HepG2 (cell line): Measurements from ENCODE around the gene CAMK2D. TPM values are rescaled to one million over a fixed set of nuclear protein-coding genes. Genes with fewer than 3 reads are reported as not detected.

Experiments
- AKNA ChIP-seq: sonication (generic); formaldehyde crosslinking; IDR thresholded peaks from 2 replicates; pipeline ENCODE4 v1.4.0; 2020; ENCODE audit warnings: missing genetic modification reagents, borderline replicate concordance
- HMG20A ChIP-seq: IDR thresholded peaks from 2 replicates; pipeline ENCODE4 v1.6.1; 2016; ENCODE audit warnings: borderline replicate concordance
- HMGXB4 ChIP-seq, 2 experiments: sonication (generic) in 1 of 2; formaldehyde crosslinking in 1 of 2; IDR thresholded peaks; 2 replicates each; pipeline versions ENCODE4 v1.4.0 to v1.6.1; 2018 to 2020; ENCODE audit warnings: missing genetic modification reagents in 2 of 2, borderline replicate concordance in 1 of 2, low read depth in 1 of 2, mild to moderate bottlenecking in 1 of 2, missing biosample characterization in 1 of 2
- PHB2 ChIP-seq: fragments of 450-650 bp; IDR thresholded peaks from 2 replicates; pipeline ENCODE4 v1.6.1; 2018; ENCODE audit not compliant: partially characterized antibody
- RFX5 ChIP-seq: IDR thresholded peaks from 2 replicates; pipeline ENCODE4 v1.6.1; 2011; ENCODE audit warnings: low read depth, low read length, improper control_type of control experiment
- ZNF20 ChIP-seq: sonication (generic); formaldehyde crosslinking; IDR thresholded peaks from 2 replicates; pipeline ENCODE4 v1.4.0; 2020; ENCODE audit warnings: mild to moderate bottlenecking, moderate library complexity, missing genetic modification reagents
- ZNF280B ChIP-seq: sonication (generic); formaldehyde crosslinking; IDR thresholded peaks from 2 replicates; pipeline ENCODE4 v1.5.0; 2020; ENCODE audit warnings: missing genetic modification reagents, mild to moderate bottlenecking, borderline replicate concordance
- ZNF383 ChIP-seq: sonication (generic); formaldehyde crosslinking; IDR thresholded peaks from 2 replicates; pipeline ENCODE4 v1.4.0; 2020; ENCODE audit warnings: missing genetic modification reagents, mild to moderate bottlenecking, borderline replicate concordance
- ZNF674 ChIP-seq: sonication (generic); formaldehyde crosslinking; IDR thresholded peaks from 2 replicates; pipeline ENCODE4 v1.5.0; 2020; ENCODE audit warnings: low read depth, mild to moderate bottlenecking, missing genetic modification reagents
- polyA plus RNA-seq, 8 experiments: library from polyadenylated mRNA; depleted of rRNA in 3 of 8; stranded (reverse) in 7 of 8; unstranded in 1 of 8; fragments of >200 nt; fragmentation: Illumina TruSeq in 4 of 8; extraction: Trizol in 4 of 8; gene quantifications; 2 replicates each; pipeline versions ENCODE4 v1.2.1 to v1.2.3, GENCODE V29; 2011 to 2016; ENCODE audit warnings: low read depth in 4 of 8, missing spikeins in 1 of 8, mixed read lengths in 1 of 8; ENCODE audit not compliant: insufficient read depth in 1 of 8
- total RNA-seq, 5 experiments: library from RNA; depleted of rRNA; stranded (reverse); fragments of >200 nt; fragmentation: Illumina TruSeq; extraction: Trizol; gene quantifications; 2 replicates each; pipeline ENCODE4 v1.2.3, GENCODE V29; 2016; ENCODE audit warnings: low read depth in 1 of 5
- TF ChIP-seq, protein P1 (sequence below): sonication (generic); formaldehyde crosslinking; IDR thresholded peaks from 2 replicates; pipeline ENCODE4 v1.4.0; 2020; ENCODE audit warnings: missing genetic modification reagents, borderline replicate concordance

The CAMK2D gene
- total and polyA plus RNA-seq, 2 of the 13 experiments (the other 11 are each of a cell fraction or from before 2014, with no cell fraction given), result 18.0 to 65.4 TPM

GRCh38 chr4:113749178-113749577 lies 12.4 kb downstream of the CAMK2D start (continued):
- TF ChIP-seq HMGXB4 (CRISPR knock-in tag; IDR thresholded peaks at IDR 0.05; ENCODE audit: borderline replicate concordance in 1 of 2, low read depth in 1 of 2) (no peak), RFX5 (no peak), ZNF674 (CRISPR knock-in tag) (no peak), ZNF20 (no peak), HMG20A (no peak), PHB2 (no peak), ZNF280B (no peak), AKNA (no peak), ZNF383 (no peak)
- TF ChIP-seq, protein P1, sequence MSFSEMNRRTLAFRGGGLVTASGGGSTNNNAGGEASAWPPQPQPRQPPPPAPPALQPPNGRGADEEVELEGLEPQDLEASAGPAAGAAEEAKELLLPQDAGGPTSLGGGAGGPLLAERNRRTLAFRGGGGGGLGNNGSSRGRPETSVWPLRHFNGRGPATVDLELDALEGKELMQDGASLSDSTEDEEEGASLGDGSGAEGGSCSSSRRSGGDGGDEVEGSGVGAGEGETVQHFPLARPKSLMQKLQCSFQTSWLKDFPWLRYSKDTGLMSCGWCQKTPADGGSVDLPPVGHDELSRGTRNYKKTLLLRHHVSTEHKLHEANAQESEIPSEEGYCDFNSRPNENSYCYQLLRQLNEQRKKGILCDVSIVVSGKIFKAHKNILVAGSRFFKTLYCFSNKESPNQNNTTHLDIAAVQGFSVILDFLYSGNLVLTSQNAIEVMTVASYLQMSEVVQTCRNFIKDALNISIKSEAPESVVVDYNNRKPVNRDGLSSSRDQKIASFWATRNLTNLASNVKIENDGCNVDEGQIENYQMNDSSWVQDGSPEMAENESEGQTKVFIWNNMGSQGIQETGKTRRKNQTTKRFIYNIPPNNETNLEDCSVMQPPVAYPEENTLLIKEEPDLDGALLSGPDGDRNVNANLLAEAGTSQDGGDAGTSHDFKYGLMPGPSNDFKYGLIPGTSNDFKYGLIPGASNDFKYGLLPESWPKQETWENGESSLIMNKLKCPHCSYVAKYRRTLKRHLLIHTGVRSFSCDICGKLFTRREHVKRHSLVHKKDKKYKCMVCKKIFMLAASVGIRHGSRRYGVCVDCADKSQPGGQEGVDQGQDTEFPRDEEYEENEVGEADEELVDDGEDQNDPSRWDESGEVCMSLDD, result no peak
